DND-41 (cell line): ENCODE measurements around the gene WNT5B.

ENCODE experiments used
- CTCF ChIP-seq: IDR thresholded peaks from 2 replicates; pipeline ENCODE4 v1.5.1; 2012; ENCODE audit warnings: borderline replicate concordance, low read length, moderate library complexity, mild to moderate bottlenecking; ENCODE audit not compliant: poor library complexity, severe bottlenecking; ENCODE audit errors: extremely low read depth
- EZH2 ChIP-seq: IDR thresholded peaks from 3 replicates; pipeline ENCODE4 v1.6.1; 2012; ENCODE audit warnings: borderline replicate concordance, low read depth, mild to moderate bottlenecking, moderate library complexity, low read length, inconsistent platforms; ENCODE audit not compliant: severe bottlenecking

- no peak for TF ChIP-seq CTCF
- TF ChIP-seq EZH2, result no peak
Observed at GRCh38 chr12:1651946-1652345, 22.9 kb downstream of the WNT5B start.
